Measurements from ENCODE around the gene PDE4D. TPM values are rescaled to one million over a fixed set of nuclear protein-coding genes. Genes with fewer than 3 reads are reported as not detected.

PDE4D gene
- total and polyA plus RNA-seq, 3 experiments from 2014 or later, result 5.6 to 18.3 (median 17.7) TPM

GRCh38 chr5:59533730-59534108 lies 359.8 kb downstream of the PDE4D start:
- Histone ChIP-seq H3K9me3 (ENCODE audit: low read length) (no peaks in the 10 kb centered on the region), H3K27me3 (ENCODE audit: insufficient read depth, low read length, poor library complexity, severe bottlenecking) (no peaks in the 10 kb centered on the region), H3K4me3 (ENCODE audit: low read length) (no peak overlapping the region), H3K36me3 (ENCODE audit: insufficient read depth, low read length) (no peaks in the 10 kb centered on the region), H3K4me1 (ENCODE audit: insufficient read depth, low read length) (no peaks in the 10 kb centered on the region), H3K27ac (ENCODE audit: low read depth, low read length) (no peak overlapping the region)
- DNase-seq, result no peak
- H3K4me1 Mint-ChIP-seq, result no peaks in the 10 kb centered on the region
- ChIA-PET POLR2A (no interaction called here), CTCF (no interaction called here)
- H3K27ac Mint-ChIP-seq, result no peak overlapping the region
- H3K9me3 Mint-ChIP-seq, result no peaks in the 10 kb centered on the region
- H3K4me3 Mint-ChIP-seq, result no peak overlapping the region
- H3K36me3 Mint-ChIP-seq, result no peaks in the 10 kb centered on the region
- H3K27me3 Mint-ChIP-seq, result no peaks in the 10 kb centered on the region

GRCh38 chr5:59532979-59533729 lies 360.4 kb downstream of the PDE4D start:
- H3K4me1 Mint-ChIP-seq, result no peaks in the 10 kb centered on the region
- H3K4me3 Mint-ChIP-seq, result no peak overlapping the region
- Histone ChIP-seq H3K4me3 (ENCODE audit: low read length) (no peak overlapping the region), H3K27me3 (ENCODE audit: insufficient read depth, low read length, poor library complexity, severe bottlenecking) (no peaks in the 10 kb centered on the region), H3K36me3 (ENCODE audit: insufficient read depth, low read length) (no peaks in the 10 kb centered on the region), H3K9me3 (ENCODE audit: low read length) (no peaks in the 10 kb centered on the region), H3K27ac (ENCODE audit: low read depth, low read length) (no peak overlapping the region), H3K4me1 (ENCODE audit: insufficient read depth, low read length) (no peaks in the 10 kb centered on the region)
- ChIA-PET CTCF (no interaction called here), POLR2A (no interaction called here)
- no peaks in the 10 kb centered on the region for H3K9me3 Mint-ChIP-seq
- no peak for DNase-seq
- H3K36me3 Mint-ChIP-seq, result no peaks in the 10 kb centered on the region
- H3K27me3 Mint-ChIP-seq, result no peaks in the 10 kb centered on the region
- no peak overlapping the region for H3K27ac Mint-ChIP-seq

- Mint-ChIP-seq H3K9me3 (peaks cover 0 to 1% (median 0%) of the 10 kb centered on the region in 5 donors), H3K4me3 (no peak overlapping the region), H3K4me1 (no peaks in the 10 kb centered on the region), H3K27ac (no peak overlapping the region), H3K36me3 (no peaks in the 10 kb centered on the region), H3K27me3 (no peaks in the 10 kb centered on the region)
- Histone ChIP-seq H3K4me3 (ENCODE audit: low read length) (no peak overlapping the region), H3K27me3 (ENCODE audit: insufficient read depth, low read length, poor library complexity, severe bottlenecking) (no peaks in the 10 kb centered on the region), H3K27ac (ENCODE audit: low read depth, low read length) (no peak overlapping the region), H3K4me1 (ENCODE audit: insufficient read depth, low read length) (no peaks in the 10 kb centered on the region), H3K36me3 (ENCODE audit: insufficient read depth, low read length) (no peaks in the 10 kb centered on the region), H3K9me3 (ENCODE audit: low read length) (no peaks in the 10 kb centered on the region)
- DNase-seq, result no peak
- ChIA-PET POLR2A (no interaction called here), CTCF (no interaction called here)
These were observed 364.3 kb downstream of the PDE4D start for GRCh38 chr5:59529239-59529638.

GRCh38 chr5:59528202-59528862 lies 365.2 kb downstream of the PDE4D start:
- Mint-ChIP-seq H3K9me3 (peaks cover 0 to 5% (median 0%) of the 10 kb centered on the region in 5 donors), H3K27me3 (no peaks in the 10 kb centered on the region), H3K36me3 (no peaks in the 10 kb centered on the region), H3K4me3 (no peak overlapping the region), H3K27ac (no peak overlapping the region), H3K4me1 (no peaks in the 10 kb centered on the region)
- Histone ChIP-seq H3K4me3 (ENCODE audit: low read length) (no peak overlapping the region), H3K27me3 (ENCODE audit: insufficient read depth, low read length, poor library complexity, severe bottlenecking) (no peaks in the 10 kb centered on the region), H3K36me3 (ENCODE audit: insufficient read depth, low read length) (no peaks in the 10 kb centered on the region), H3K4me1 (ENCODE audit: insufficient read depth, low read length) (no peaks in the 10 kb centered on the region), H3K9me3 (ENCODE audit: low read length) (no peaks in the 10 kb centered on the region), H3K27ac (ENCODE audit: low read depth, low read length) (no peak overlapping the region)
- ChIA-PET CTCF (no interaction called here), POLR2A (no interaction called here)
- DNase-seq, result no peak

GRCh38 chr5:59525957-59526356 lies 367.6 kb downstream of the PDE4D start:
- no peaks in the 10 kb centered on the region for H3K36me3 Mint-ChIP-seq
- no peaks in the 10 kb centered on the region for H3K27me3 Mint-ChIP-seq
- no peaks in the 10 kb centered on the region for H3K9me3 ChIP-seq (ENCODE audit: low read length)
- ChIA-PET CTCF (no interaction called here), POLR2A (no interaction called here)
- peaks cover 0 to 5% (median 0%) of the 10 kb centered on the region in 5 donors for H3K9me3 Mint-ChIP-seq
- peak overlapping the region in 1 of 7 donors; percentile 3 for H3K4me3 Mint-ChIP-seq
- no peak overlapping the region for H3K4me3 ChIP-seq (ENCODE audit: low read length)
- no peaks in the 10 kb centered on the region for H3K4me1 ChIP-seq (ENCODE audit: insufficient read depth, low read length)
- DNase-seq, result no peak
- no peaks in the 10 kb centered on the region for H3K4me1 Mint-ChIP-seq
- no peak overlapping the region for H3K27ac ChIP-seq (ENCODE audit: low read depth, low read length)
- no peaks in the 10 kb centered on the region for H3K36me3 ChIP-seq (ENCODE audit: insufficient read depth, low read length)
- H3K27me3 ChIP-seq (ENCODE audit: insufficient read depth, low read length, poor library complexity, severe bottlenecking), result no peaks in the 10 kb centered on the region
- no peak overlapping the region for H3K27ac Mint-ChIP-seq

- no peak overlapping the region for H3K4me3 Mint-ChIP-seq
- Histone ChIP-seq H3K36me3 (ENCODE audit: insufficient read depth, low read length) (no peaks in the 10 kb centered on the region), H3K9me3 (ENCODE audit: low read length) (no peaks in the 10 kb centered on the region), H3K27ac (ENCODE audit: low read depth, low read length) (no peak overlapping the region), H3K27me3 (ENCODE audit: insufficient read depth, low read length, poor library complexity, severe bottlenecking) (no peaks in the 10 kb centered on the region), H3K4me3 (ENCODE audit: low read length) (no peak overlapping the region), H3K4me1 (ENCODE audit: insufficient read depth, low read length) (no peaks in the 10 kb centered on the region)
- no peak for DNase-seq
- CTCF ChIA-PET, result no interaction called here
- no peaks in the 10 kb centered on the region for H3K27me3 Mint-ChIP-seq
- H3K4me1 Mint-ChIP-seq, result no peaks in the 10 kb centered on the region
- no peak overlapping the region for H3K27ac Mint-ChIP-seq
- no peaks in the 10 kb centered on the region for H3K36me3 Mint-ChIP-seq
- H3K9me3 Mint-ChIP-seq, result peaks cover 0 to 5% (median 0%) of the 10 kb centered on the region in 5 donors
- POLR2A ChIA-PET, result no interaction called here
These were observed 368.2 kb downstream of the PDE4D start for GRCh38 chr5:59525311-59525710.

- H3K27ac ChIP-seq (ENCODE audit: low read depth, low read length), result no peak overlapping the region
- Mint-ChIP-seq H3K4me1 (no peaks in the 10 kb centered on the region), H3K27me3 (no peaks in the 10 kb centered on the region), H3K27ac (no peak overlapping the region), H3K9me3 (peaks cover 0 to 5% (median 0%) of the 10 kb centered on the region in 5 donors), H3K36me3 (no peaks in the 10 kb centered on the region), H3K4me3 (no peak overlapping the region)
- POLR2A ChIA-PET, result no interaction called here
- CTCF ChIA-PET, result no interaction called here
- H3K36me3 ChIP-seq (ENCODE audit: insufficient read depth, low read length), result no peaks in the 10 kb centered on the region
- no peaks in the 10 kb centered on the region for H3K4me1 ChIP-seq (ENCODE audit: insufficient read depth, low read length)
- H3K4me3 ChIP-seq (ENCODE audit: low read length), result no peak overlapping the region
- H3K27me3 ChIP-seq (ENCODE audit: insufficient read depth, low read length, poor library complexity, severe bottlenecking), result no peaks in the 10 kb centered on the region
- H3K9me3 ChIP-seq (ENCODE audit: low read length), result no peaks in the 10 kb centered on the region
- no peak for DNase-seq
These were observed 371.2 kb downstream of the PDE4D start for GRCh38 chr5:59522201-59522831.

- POLR2A ChIA-PET, result no interaction called here
- no peak overlapping the region for H3K27ac Mint-ChIP-seq
- no peak for DNase-seq
These were observed 372.1 kb downstream of the PDE4D start for GRCh38 chr5:59521476-59521875.

More at GRCh38 chr5:59521476-59521875, 372.1 kb downstream of the PDE4D start:
- no peaks in the 10 kb centered on the region for H3K27me3 Mint-ChIP-seq
- H3K4me3 Mint-ChIP-seq, result no peak overlapping the region
- H3K4me3 ChIP-seq (ENCODE audit: low read length), result no peak overlapping the region
- CTCF ChIA-PET, result no interaction called here
- H3K9me3 Mint-ChIP-seq, result peaks cover 0 to 5% (median 0%) of the 10 kb centered on the region in 5 donors
- no peaks in the 10 kb centered on the region for H3K27me3 ChIP-seq (ENCODE audit: insufficient read depth, low read length, poor library complexity, severe bottlenecking)
- no peaks in the 10 kb centered on the region for H3K36me3 Mint-ChIP-seq
- H3K36me3 ChIP-seq (ENCODE audit: insufficient read depth, low read length), result no peaks in the 10 kb centered on the region
- no peaks in the 10 kb centered on the region for H3K4me1 ChIP-seq (ENCODE audit: insufficient read depth, low read length)
- H3K27ac ChIP-seq (ENCODE audit: low read depth, low read length), result no peak overlapping the region
- no peaks in the 10 kb centered on the region for H3K9me3 ChIP-seq (ENCODE audit: low read length)
- no peaks in the 10 kb centered on the region for H3K4me1 Mint-ChIP-seq
